ENCODE data around the gene SLC35F3. TPM values are rescaled to one million over a fixed set of nuclear protein-coding genes. Genes with fewer than 3 reads are reported as not detected.
"Not testable (repeated sequence)": the region's sequence is repeated elsewhere in the genome, so short reads cannot be mapped to it uniquely, and the experiment has no call there.

Gene SLC35F3
- total RNA-seq, 1 experiment from 2014 or later = 0.94 TPM

- CTCF ChIA-PET = no interaction called here
Measured at GRCh38 chr1:233885196-233885920, 19.1 kb upstream of the SLC35F3 start.

GRCh38 chr1:233891151-233891550 is 13.3 kb upstream of the SLC35F3 start:
- CTCF ChIA-PET; DNase-seq (ENCODE audit: low spot score); H3K27ac Mint-ChIP-seq; H3K4me1 Mint-ChIP-seq; H3K4me3 Mint-ChIP-seq; ATAC-seq; H3K27me3 Mint-ChIP-seq (ENCODE audit: low read depth); POLR2A ChIA-PET: not testable (repeated sequence)
- peaks cover 64% of the 10 kb centered on the region for H3K9me3 Mint-ChIP-seq
- H3K36me3 Mint-ChIP-seq = peaks cover 44% of the 10 kb centered on the region

More at GRCh38 chr1:233885196-233885920, 19.1 kb upstream of the SLC35F3 start:
- Mint-ChIP-seq H3K27me3 (ENCODE audit: low read depth) (no peaks in the 10 kb centered on the region), H3K4me1 (peaks cover 18% of the 10 kb centered on the region), H3K4me3 (no peak overlapping the region), H3K9me3 (peaks cover 34% of the 10 kb centered on the region), H3K36me3 (peaks cover 19% of the 10 kb centered on the region), H3K27ac (no peak overlapping the region)
- TF ChIP-seq CDX4 (CRISPR knock-in tag; IDR thresholded peaks at IDR 0.05; ENCODE audit: borderline replicate concordance) (no peak), GTF2I (CRISPR knock-in tag; conservative IDR thresholded peaks at IDR 0.05) (no peak), NFE2L1 (CRISPR knock-in tag; IDR thresholded peaks at IDR 0.05) (no peak), SMAD3 (CRISPR knock-in tag; IDR thresholded peaks at IDR 0.05; ENCODE audit: borderline replicate concordance) (no peak)
- TF ChIP-seq, protein P1, sequence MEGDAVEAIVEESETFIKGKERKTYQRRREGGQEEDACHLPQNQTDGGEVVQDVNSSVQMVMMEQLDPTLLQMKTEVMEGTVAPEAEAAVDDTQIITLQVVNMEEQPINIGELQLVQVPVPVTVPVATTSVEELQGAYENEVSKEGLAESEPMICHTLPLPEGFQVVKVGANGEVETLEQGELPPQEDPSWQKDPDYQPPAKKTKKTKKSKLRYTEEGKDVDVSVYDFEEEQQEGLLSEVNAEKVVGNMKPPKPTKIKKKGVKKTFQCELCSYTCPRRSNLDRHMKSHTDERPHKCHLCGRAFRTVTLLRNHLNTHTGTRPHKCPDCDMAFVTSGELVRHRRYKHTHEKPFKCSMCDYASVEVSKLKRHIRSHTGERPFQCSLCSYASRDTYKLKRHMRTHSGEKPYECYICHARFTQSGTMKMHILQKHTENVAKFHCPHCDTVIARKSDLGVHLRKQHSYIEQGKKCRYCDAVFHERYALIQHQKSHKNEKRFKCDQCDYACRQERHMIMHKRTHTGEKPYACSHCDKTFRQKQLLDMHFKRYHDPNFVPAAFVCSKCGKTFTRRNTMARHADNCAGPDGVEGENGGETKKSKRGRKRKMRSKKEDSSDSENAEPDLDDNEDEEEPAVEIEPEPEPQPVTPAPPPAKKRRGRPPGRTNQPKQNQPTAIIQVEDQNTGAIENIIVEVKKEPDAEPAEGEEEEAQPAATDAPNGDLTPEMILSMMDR (IDR thresholded peaks at IDR 0.05) = no peak
- TF ChIP-seq, protein P2, sequence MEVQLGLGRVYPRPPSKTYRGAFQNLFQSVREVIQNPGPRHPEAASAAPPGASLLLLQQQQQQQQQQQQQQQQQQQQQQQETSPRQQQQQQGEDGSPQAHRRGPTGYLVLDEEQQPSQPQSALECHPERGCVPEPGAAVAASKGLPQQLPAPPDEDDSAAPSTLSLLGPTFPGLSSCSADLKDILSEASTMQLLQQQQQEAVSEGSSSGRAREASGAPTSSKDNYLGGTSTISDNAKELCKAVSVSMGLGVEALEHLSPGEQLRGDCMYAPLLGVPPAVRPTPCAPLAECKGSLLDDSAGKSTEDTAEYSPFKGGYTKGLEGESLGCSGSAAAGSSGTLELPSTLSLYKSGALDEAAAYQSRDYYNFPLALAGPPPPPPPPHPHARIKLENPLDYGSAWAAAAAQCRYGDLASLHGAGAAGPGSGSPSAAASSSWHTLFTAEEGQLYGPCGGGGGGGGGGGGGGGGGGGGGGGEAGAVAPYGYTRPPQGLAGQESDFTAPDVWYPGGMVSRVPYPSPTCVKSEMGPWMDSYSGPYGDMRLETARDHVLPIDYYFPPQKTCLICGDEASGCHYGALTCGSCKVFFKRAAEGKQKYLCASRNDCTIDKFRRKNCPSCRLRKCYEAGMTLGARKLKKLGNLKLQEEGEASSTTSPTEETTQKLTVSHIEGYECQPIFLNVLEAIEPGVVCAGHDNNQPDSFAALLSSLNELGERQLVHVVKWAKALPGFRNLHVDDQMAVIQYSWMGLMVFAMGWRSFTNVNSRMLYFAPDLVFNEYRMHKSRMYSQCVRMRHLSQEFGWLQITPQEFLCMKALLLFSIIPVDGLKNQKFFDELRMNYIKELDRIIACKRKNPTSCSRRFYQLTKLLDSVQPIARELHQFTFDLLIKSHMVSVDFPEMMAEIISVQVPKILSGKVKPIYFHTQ (CRISPR knock-in tag; IDR thresholded peaks at IDR 0.05) = no peak
- POLR2A ChIA-PET = no interaction called here
- ATAC-seq (no peak), DNase-seq (ENCODE audit: low spot score) (no peak)

- Mint-ChIP-seq H3K27me3 (ENCODE audit: low read depth) (peaks cover 35% of the 10 kb centered on the region), H3K36me3 (peaks cover 6% of the 10 kb centered on the region; the same call in 1 of the 2 replicates), H3K4me3 (no peak overlapping the region), H3K4me1 (no peaks in the 10 kb centered on the region), H3K9me3 (peaks cover 9% of the 10 kb centered on the region), H3K27ac (no peak overlapping the region)
- ATAC-seq = no peak
- POLR2A ChIA-PET = no interaction called here
- TF ChIP-seq, protein P2 (CRISPR knock-in tag; IDR thresholded peaks at IDR 0.05) = no peak
- TF ChIP-seq MXD4 (CRISPR knock-in tag; IDR thresholded peaks at IDR 0.05; ENCODE audit: borderline replicate concordance) (no peak), FOXK1 (CRISPR knock-in tag; IDR thresholded peaks at IDR 0.05) (no peak), E2F5 (CRISPR knock-in tag; IDR thresholded peaks at IDR 0.05) (no peak), ZNF396 (CRISPR knock-in tag; IDR thresholded peaks at IDR 0.05; ENCODE audit: borderline replicate concordance) (no peak), ZNF416 (CRISPR knock-in tag; IDR thresholded peaks at IDR 0.05) (no peak), CREM (CRISPR knock-in tag; IDR thresholded peaks at IDR 0.05) (no peak), SMAD3 (CRISPR knock-in tag; IDR thresholded peaks at IDR 0.05; ENCODE audit: borderline replicate concordance) (no peak)
- TF ChIP-seq, protein P3, sequence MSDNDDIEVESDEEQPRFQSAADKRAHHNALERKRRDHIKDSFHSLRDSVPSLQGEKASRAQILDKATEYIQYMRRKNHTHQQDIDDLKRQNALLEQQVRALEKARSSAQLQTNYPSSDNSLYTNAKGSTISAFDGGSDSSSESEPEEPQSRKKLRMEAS (CRISPR knock-in tag; IDR thresholded peaks at IDR 0.05) = no peak
- TF ChIP-seq, protein P4, sequence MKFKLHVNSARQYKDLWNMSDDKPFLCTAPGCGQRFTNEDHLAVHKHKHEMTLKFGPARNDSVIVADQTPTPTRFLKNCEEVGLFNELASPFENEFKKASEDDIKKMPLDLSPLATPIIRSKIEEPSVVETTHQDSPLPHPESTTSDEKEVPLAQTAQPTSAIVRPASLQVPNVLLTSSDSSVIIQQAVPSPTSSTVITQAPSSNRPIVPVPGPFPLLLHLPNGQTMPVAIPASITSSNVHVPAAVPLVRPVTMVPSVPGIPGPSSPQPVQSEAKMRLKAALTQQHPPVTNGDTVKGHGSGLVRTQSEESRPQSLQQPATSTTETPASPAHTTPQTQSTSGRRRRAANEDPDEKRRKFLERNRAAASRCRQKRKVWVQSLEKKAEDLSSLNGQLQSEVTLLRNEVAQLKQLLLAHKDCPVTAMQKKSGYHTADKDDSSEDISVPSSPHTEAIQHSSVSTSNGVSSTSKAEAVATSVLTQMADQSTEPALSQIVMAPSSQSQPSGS (CRISPR knock-in tag; IDR thresholded peaks at IDR 0.05; ENCODE audit: borderline replicate concordance, low read depth) = no peak
- CTCF ChIA-PET = no interaction called here
- no peak for DNase-seq (ENCODE audit: low spot score)
Measured at GRCh38 chr1:233897325-233898162, 6.9 kb upstream of the SLC35F3 start.
